Renal pelvis (tissue), 4 donors: ENCODE measurements around the gene CRTAC1. TPM values are rescaled to one million over a fixed set of nuclear protein-coding genes. Genes with fewer than 3 reads are reported as not detected.
"Not testable (repeated sequence)": the region's sequence is repeated elsewhere in the genome, so short reads cannot be mapped to it uniquely, and the experiment has no call there.

Source experiments
- DNase-seq: peaks from one replicate; pipeline ENCODE4 v3.0.0-alpha.2; 2013
- polyA plus RNA-seq, 3 donors: library from polyadenylated mRNA; unstranded; fragments of 120-200 nt; gene quantifications; one replicate each; pipeline ENCODE4 v1.2.1, GENCODE V29; 2013; ENCODE audit not compliant: insufficient read length in 3 of 3

CRTAC1 gene
- polyA plus RNA-seq, 3 donors, result 23.0 to 43.8 (median 30.6) TPM

DNA sequence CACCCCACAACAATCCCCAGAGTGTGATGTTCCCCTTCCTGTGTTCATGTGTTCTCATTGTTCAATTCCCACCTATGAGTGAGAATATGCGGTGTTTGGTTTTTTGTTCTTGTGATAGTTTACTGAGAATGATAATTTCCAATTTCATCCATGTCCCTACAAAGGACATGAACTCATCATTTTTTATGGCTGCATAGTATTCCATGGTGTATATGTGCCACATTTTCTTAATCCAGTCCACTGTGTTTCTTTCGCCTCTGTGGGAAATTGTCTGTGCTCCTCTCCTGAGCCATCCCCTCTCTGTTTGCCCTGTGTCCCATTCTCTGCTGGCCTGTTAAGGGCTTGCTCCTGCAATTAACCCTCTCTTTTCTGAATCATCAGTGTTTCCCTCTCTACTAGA, 186.4 kb downstream of the CRTAC1 start:
- DNase-seq, result not testable (repeated sequence)

- no peak for DNase-seq
Observed at GRCh38 chr10:97843281-97843671, 187.1 kb downstream of the CRTAC1 start.

DNA sequence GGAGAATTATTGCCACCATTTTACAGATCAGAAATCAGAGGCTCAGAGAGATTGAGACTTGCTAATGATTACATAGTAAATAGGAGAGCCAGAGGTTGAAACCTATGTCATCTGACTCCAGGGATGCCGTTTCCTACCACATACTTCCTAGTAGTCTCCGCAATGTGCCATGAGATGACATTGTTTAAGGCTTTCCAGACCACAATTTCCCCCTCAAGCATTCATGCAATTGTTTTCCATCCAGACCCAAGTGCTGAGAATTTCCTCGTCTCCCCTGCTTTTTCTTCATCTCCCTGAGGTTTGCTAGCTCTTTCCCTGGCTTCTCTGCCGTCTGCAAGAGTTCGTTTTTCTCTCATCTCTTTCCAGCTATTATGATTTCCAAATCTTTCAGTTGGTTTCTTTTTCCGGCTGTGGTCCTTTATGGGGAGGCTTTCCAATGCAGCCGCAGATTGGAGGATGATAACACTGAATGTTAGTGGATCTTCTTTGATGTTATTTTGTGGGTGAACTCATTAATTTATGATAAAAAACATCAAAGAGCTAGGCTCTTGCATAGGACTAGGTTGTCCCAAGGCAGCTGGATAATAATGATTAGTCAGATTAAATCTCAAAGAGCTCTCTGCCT, 187.7 kb downstream of the CRTAC1 start:
- DNase-seq, result no peak

GRCh38 chr10:97842114-97842513, 188.3 kb downstream of the CRTAC1 start:
- not testable (repeated sequence) for DNase-seq

GRCh38 chr10:97841166-97841565, 189.3 kb downstream of the CRTAC1 start:
- not testable (repeated sequence) for DNase-seq

DNA sequence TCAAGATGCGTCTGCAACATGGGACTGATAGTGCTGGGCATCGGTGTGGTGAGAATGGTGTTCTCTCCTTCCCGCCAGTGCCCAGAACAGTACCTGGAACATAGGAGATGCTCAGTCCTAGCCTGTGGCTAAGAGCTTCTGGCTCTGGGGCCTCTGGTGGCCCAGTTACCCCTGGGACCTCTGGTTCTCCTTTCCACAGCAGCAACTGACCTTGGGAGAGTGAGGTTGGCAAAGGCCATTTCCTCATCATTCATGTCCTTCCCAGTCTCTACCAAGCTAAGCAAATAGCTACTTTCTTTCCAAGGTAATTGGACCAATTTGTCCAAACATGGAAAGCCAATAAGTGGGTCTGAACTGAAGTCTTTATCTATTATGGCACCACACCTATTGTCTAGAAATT, 192.3 kb downstream of the CRTAC1 start:
- no peak for DNase-seq

DNA sequence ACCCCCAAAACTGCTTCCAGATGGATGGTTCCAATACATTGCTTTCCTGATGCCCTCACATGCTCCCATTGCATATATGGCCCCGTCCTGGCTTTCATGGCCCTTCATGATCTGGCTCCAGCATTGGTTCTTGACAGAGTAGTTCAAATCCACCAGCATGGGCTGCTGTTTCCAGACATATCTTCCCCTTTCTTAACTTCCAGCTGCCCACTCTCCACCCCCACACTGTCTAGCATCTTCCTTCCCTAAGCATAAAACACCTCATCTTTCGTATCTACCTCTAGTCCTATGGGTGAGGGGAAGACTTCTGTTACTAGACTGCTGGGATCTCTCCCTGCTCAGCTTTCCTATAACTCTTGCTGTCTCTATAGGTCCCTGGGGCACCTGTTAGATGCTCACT, 194.0 kb downstream of the CRTAC1 start:
- no peak for DNase-seq

GRCh38 chr10:97831259-97831658, 199.2 kb downstream of the CRTAC1 start:
- DNase-seq, result no peak

- DNase-seq, result no peak
Observed at GRCh38 chr10:97830064-97830463, 200.4 kb downstream of the CRTAC1 start.

DNA sequence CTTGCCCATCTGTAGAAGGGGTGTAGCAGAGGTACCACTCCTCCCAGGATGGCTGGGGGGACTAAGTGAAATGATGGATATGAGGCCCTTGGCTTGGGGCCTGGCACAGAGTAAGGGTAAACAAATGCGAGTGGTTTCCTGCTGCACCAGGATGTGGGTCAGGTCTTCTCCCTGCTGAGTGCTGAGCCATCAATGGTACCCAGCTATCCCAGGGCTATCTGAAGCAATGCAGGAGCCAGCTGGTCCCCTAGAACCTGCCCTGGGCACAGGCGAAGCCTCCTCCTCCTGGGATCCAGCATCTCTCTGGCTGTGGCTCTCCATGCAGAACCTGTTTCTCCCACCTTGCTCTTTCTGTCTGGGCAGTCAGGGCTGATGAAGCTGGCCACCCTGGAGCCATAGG, 201.7 kb downstream of the CRTAC1 start:
- no peak for DNase-seq

- DNase-seq, result no peak
Observed at GRCh38 chr10:97827702-97828291, 202.6 kb downstream of the CRTAC1 start.

- DNase-seq, result no peak
Observed at GRCh38 chr10:97826892-97827291, 203.5 kb downstream of the CRTAC1 start.

GRCh38 chr10:97825020-97825760, 205.2 kb downstream of the CRTAC1 start:
- DNase-seq, result no peak

- no peak for DNase-seq
Observed at GRCh38 chr10:97823734-97824133, 206.7 kb downstream of the CRTAC1 start.

DNA sequence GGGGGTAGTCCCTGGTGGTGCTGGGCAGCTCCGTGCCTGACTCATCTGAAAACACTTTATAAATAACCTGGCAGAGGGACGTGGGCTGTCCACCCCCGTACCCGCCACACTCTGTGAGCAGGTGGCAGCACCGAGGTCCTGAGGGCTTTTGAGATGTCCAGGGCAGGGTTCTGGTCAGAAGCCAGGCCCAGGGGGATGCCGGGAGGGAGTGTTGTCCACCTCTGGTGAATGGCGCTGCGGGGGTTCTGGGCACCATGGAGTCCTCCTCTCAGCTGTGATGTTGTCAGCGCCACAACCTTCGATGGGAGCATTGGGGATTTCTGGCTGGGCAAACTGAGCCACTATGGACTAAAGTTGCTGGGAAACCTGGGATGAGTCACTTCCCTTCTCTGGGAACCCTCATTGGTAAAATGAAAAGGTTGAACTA, 208.1 kb downstream of the CRTAC1 start:
- DNase-seq, result no peak

DNA sequence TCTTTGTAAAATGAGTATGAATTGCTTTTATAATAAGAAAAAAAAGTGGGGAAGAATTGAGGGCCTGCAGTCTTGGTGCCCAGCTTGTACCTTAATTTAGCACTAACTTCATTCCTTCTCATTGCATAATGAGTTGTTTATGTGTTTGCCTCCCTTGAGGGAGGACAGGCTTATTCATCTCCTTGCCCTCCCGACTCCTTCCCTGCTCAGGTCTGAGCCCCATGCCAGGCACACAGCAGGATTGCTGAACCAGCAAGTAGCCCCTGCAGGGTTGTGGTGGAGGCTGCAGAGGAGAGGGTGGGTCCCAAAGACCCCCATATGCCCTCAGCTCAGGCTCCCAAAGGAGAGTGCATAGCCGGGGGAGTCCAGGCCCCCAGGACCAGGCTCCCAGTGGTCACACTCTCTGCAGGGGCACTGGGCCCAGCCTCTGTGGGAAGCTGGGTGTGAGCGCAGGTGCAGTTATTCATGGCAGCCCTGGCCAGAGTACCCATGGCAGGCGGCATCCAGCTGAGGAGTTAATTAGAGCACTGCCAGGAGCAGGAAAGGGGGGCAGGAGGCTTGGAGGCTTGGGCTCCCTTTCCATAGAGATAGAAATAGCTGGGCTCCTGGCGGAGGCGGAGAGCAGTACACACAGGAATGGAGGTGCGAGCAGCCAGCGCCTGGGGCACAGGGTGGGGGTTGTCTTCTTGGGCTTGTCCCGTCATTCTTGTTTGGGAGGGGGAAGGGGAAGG, 208.9 kb downstream of the CRTAC1 start:
- no peak for DNase-seq

DNA sequence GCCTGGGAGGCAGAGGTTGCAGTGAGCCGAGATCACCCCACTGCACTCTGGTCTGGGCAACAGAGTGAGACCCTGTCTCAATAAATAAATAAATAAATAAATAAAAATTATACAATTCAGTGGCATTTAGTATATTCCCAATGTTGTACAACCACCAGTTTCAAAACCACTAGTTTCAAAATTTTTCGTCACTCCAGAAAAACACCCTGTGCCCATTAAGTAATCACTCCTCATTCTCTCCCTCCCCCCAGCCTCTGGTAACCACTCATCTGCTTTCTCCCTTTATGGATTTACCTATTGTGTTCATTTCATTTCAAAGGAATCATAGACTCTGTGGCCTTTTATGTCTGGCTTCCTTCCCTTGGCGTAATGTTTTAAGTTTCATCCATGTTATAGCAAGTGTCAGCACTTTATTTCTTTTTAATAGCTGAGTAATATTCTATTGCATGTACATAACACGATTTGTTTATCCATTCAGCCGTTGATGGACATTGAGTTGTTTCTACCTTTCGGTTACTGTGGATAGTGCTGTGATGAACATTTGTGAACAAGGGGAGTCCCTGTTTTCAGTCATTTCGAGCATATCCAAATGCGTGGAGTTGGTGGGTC, 210.2 kb downstream of the CRTAC1 start:
- DNase-seq, result no peak

DNA sequence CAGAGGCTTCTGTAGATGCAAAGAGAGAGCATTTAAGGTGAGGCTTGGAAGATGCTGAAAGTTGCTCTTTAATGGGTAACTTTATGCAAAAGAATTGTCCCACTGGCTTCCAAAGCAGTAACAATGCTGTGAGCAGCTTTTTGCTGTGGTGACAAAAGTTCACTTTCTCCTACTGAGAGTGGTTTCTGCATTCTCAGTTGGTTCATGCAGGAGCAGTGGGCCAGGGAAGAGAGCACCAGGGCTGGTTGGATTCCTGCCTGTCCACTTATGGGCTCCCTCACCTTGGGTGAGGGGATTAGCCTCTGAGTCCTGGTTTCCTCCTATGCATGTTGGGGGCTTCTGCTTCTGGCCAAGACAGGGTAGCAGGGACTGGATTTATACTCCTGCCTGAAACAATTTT, 211.8 kb downstream of the CRTAC1 start:
- no peak for DNase-seq

- DNase-seq, result no peak
Observed at GRCh38 chr10:97816609-97817008, 213.8 kb downstream of the CRTAC1 start.
